Glutamatergic neuron (in vitro differentiated cells): ENCODE results near the gene TUBB8B. TPM values are rescaled to one million over a fixed set of nuclear protein-coding genes. Genes with fewer than 3 reads are reported as not detected.
"Not testable (repeated sequence)": the region's sequence is repeated elsewhere in the genome, so short reads cannot be mapped to it uniquely, and the experiment has no call there.

ENCODE experiments used
- DNase-seq: peaks from one replicate; pipeline ENCODE4 v3.0.0; 2022
- H3K27ac Mint-ChIP-seq: one replicate; pipeline ENCODE4 v1.8.0; 2020; ENCODE audit warnings: mild to moderate bottlenecking, mixed read lengths, inconsistent platforms; ENCODE audit not compliant: unreplicated experiment
- H3K27me3 Mint-ChIP-seq: one replicate; pipeline ENCODE4 v1.8.0; 2020; ENCODE audit warnings: mild to moderate bottlenecking, moderate library complexity, mixed read lengths, inconsistent platforms; ENCODE audit not compliant: unreplicated experiment
- H3K36me3 Mint-ChIP-seq: one replicate; pipeline ENCODE4 v1.8.0; 2020; ENCODE audit warnings: mild to moderate bottlenecking, mixed read lengths, inconsistent platforms; ENCODE audit not compliant: unreplicated experiment
- H3K4me1 Mint-ChIP-seq: one replicate; pipeline ENCODE4 v1.8.0; 2020; ENCODE audit warnings: mild to moderate bottlenecking, low read depth, mixed read lengths, inconsistent platforms; ENCODE audit not compliant: unreplicated experiment
- H3K4me3 Mint-ChIP-seq: one replicate; pipeline ENCODE4 v1.8.0; 2020; ENCODE audit warnings: mild to moderate bottlenecking, mixed read lengths, inconsistent platforms; ENCODE audit not compliant: unreplicated experiment
- H3K9me3 Mint-ChIP-seq: one replicate; pipeline ENCODE4 v1.8.0; 2020; ENCODE audit warnings: mild to moderate bottlenecking, moderate library complexity, mixed read lengths, inconsistent platforms; ENCODE audit not compliant: unreplicated experiment
- long read RNA-seq: library from polyadenylated mRNA; unstranded; transcript quantifications from one replicate; pipeline ENCODE4 v2.0.0, GENCODE V29; 2020; ENCODE audit not compliant: unreplicated experiment
- total RNA-seq: library from RNA; stranded (reverse); fragmentation: NEBNext Ultra II Directional; extraction: Animal tissue kit (Norgen Biotek cat#: 25700); gene quantifications from one replicate; pipeline ENCODE4 v1.2.1, GENCODE V29; 2021; ENCODE audit not compliant: unreplicated experiment
- TF ChIP-seq, protein P1 (sequence below): fragments of 200-600 bp; sonication (generic); IDR thresholded peaks from one replicate; pipeline ENCODE4 v1.5.0; 2021; ENCODE audit not compliant: partially characterized antibody, unreplicated experiment

TUBB8B gene
- not detected for total RNA-seq
- long read RNA-seq, result 0 reads

GRCh38 chr18:49176-49665 lies at the start of gene TUBB8B:
Gene TUBB8B (minus strand): TSS chr18:49615. CDS start chr18:49557, 58 bp downstream.
- not testable (repeated sequence) for H3K4me1 Mint-ChIP-seq, H3K27ac Mint-ChIP-seq, H3K36me3 Mint-ChIP-seq, DNase-seq, H3K27me3 Mint-ChIP-seq, H3K4me3 Mint-ChIP-seq, H3K9me3 Mint-ChIP-seq

GRCh38 chr18:97252-97914 lies 48.0 kb upstream of the TUBB8B start:
- TF ChIP-seq, protein P1, sequence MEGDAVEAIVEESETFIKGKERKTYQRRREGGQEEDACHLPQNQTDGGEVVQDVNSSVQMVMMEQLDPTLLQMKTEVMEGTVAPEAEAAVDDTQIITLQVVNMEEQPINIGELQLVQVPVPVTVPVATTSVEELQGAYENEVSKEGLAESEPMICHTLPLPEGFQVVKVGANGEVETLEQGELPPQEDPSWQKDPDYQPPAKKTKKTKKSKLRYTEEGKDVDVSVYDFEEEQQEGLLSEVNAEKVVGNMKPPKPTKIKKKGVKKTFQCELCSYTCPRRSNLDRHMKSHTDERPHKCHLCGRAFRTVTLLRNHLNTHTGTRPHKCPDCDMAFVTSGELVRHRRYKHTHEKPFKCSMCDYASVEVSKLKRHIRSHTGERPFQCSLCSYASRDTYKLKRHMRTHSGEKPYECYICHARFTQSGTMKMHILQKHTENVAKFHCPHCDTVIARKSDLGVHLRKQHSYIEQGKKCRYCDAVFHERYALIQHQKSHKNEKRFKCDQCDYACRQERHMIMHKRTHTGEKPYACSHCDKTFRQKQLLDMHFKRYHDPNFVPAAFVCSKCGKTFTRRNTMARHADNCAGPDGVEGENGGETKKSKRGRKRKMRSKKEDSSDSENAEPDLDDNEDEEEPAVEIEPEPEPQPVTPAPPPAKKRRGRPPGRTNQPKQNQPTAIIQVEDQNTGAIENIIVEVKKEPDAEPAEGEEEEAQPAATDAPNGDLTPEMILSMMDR, result peak; percentile 62
- not testable (repeated sequence) for H3K36me3 Mint-ChIP-seq, H3K4me3 Mint-ChIP-seq, DNase-seq, H3K9me3 Mint-ChIP-seq, H3K27me3 Mint-ChIP-seq, H3K4me1 Mint-ChIP-seq, H3K27ac Mint-ChIP-seq

- H3K27ac Mint-ChIP-seq, H3K4me1 Mint-ChIP-seq, DNase-seq, H3K4me3 Mint-ChIP-seq, H3K27me3 Mint-ChIP-seq, H3K9me3 Mint-ChIP-seq, H3K36me3 Mint-ChIP-seq: not testable (repeated sequence)
- TF ChIP-seq, protein P1, result peak; percentile 40
These were observed 47.3 kb upstream of the TUBB8B start for GRCh38 chr18:96767-97131.

DNA sequence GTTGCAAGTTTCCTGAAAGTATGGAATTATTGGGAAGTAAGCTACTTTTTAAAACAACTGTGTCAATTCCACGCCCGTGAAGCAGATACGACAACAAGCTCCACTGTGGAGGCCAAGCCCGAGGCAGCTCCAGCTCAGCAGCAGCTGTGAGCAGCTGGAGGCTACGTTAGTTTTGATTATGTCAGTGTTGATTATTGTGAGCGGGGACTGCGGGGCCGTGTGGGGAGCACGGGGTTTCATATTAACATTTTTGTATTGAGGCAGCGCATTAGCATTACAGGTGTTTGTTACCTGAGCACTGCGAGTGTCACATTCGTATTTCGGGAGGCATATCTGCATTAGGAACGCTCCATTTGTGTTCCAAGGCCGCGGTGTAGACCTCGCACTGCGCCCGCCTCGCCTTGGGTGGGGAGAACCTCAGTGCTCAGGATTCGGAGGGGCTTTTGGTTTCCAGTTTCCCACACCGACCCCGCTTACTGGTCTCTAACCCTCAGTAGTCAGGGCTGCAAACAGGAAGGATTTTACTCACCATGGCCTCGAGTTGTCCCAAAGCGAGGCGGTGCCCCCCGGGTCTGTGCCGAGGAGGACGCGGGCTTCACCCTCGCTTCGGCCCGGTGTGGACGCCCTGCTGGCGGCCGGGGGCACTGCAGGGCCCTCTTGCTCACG lies 46.8 kb upstream of the TUBB8B start:
- not testable (repeated sequence) for H3K27ac Mint-ChIP-seq, H3K4me3 Mint-ChIP-seq, H3K9me3 Mint-ChIP-seq, DNase-seq, H3K27me3 Mint-ChIP-seq, H3K36me3 Mint-ChIP-seq, H3K4me1 Mint-ChIP-seq
- TF ChIP-seq, protein P1, result peak; percentile 7

- H3K27me3 Mint-ChIP-seq, H3K4me3 Mint-ChIP-seq, H3K4me1 Mint-ChIP-seq, H3K36me3 Mint-ChIP-seq, DNase-seq, H3K9me3 Mint-ChIP-seq, H3K27ac Mint-ChIP-seq: not testable (repeated sequence)
These were observed 46.2 kb upstream of the TUBB8B start for GRCh38 chr18:95580-95979.

DNA sequence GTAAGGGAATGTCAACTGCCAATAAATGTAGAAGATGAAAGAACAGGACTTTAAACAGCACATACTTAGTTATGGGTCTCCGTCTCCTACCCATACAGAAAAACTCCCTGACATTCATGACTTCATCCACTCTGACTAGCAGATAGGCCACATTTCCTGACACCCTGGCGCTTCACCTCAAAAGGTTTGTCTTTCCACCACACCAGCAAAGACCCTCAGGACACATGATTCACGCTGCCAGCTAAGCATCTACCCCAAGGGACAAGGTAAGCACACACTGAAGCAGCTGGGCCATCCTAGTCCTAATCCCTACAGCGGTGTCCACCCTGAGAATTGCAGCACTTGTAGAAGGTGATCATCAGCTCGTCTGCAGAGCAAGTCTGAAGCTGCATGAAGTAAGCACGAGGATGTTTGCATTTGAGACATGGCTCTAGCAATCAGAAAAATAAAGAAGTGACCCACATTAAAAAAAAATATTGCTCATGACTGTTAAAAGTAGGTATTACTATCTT lies 44.5 kb upstream of the TUBB8B start:
- H3K27me3 Mint-ChIP-seq, H3K4me3 Mint-ChIP-seq, H3K27ac Mint-ChIP-seq, H3K4me1 Mint-ChIP-seq, H3K36me3 Mint-ChIP-seq, DNase-seq, H3K9me3 Mint-ChIP-seq: not testable (repeated sequence)

DNA sequence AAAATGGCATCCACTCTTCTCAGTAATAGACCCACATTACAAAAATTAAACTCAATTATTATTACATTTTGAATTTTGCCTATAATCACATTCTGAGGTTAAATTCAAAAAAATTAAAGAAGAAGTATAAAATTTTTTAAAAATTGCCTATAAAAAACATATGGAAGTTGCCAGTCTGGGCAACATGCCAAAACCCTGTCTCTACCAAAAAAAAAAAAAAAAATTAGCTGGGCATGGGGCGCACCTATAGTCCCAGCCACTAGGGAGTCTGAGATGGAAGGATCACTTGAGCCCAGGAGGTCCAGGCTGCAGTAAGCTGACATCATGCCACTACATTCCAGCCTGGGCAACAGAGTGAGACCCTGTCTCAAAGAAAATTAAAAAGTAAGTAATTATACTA lies 42.1 kb upstream of the TUBB8B start:
- not testable (repeated sequence) for H3K27me3 Mint-ChIP-seq, H3K4me3 Mint-ChIP-seq, H3K9me3 Mint-ChIP-seq, H3K4me1 Mint-ChIP-seq, DNase-seq, H3K36me3 Mint-ChIP-seq, H3K27ac Mint-ChIP-seq

GRCh38 chr18:90396-91193 lies 41.2 kb upstream of the TUBB8B start:
- not testable (repeated sequence) for DNase-seq, H3K4me3 Mint-ChIP-seq, H3K27me3 Mint-ChIP-seq, H3K36me3 Mint-ChIP-seq, H3K4me1 Mint-ChIP-seq, H3K9me3 Mint-ChIP-seq, H3K27ac Mint-ChIP-seq

GRCh38 chr18:89124-89523 lies 39.7 kb upstream of the TUBB8B start:
- H3K9me3 Mint-ChIP-seq, H3K4me1 Mint-ChIP-seq, H3K36me3 Mint-ChIP-seq, H3K27me3 Mint-ChIP-seq, DNase-seq, H3K27ac Mint-ChIP-seq, H3K4me3 Mint-ChIP-seq: not testable (repeated sequence)
